HepG2 (cell line): ENCODE measurements around the gene CSNK2A1. TPM values are rescaled to one million over a fixed set of nuclear protein-coding genes. Genes with fewer than 3 reads are reported as not detected.
"Not testable (repeated sequence)": the region's sequence is repeated elsewhere in the genome, so short reads cannot be mapped to it uniquely, and the experiment has no call there.

ENCODE experiments used
- ARNTL ChIP-seq: sonication (generic); formaldehyde crosslinking; IDR thresholded peaks from 2 replicates; pipeline ENCODE4 v1.4.0; 2020; ENCODE audit warnings: mild to moderate bottlenecking, missing genetic modification reagents
- ATF1 ChIP-seq: IDR thresholded peaks from 2 replicates; pipeline ENCODE4 v1.6.1; 2016; ENCODE audit warnings: mild to moderate bottlenecking, control low read depth
- ERF ChIP-seq: IDR thresholded peaks from 2 replicates; pipeline ENCODE4 v1.6.1; 2018; ENCODE audit warnings: missing biosample characterization, missing genetic modification reagents
- FOXA3 ChIP-seq: IDR thresholded peaks from 2 replicates; pipeline ENCODE4 v1.6.1; 2016; ENCODE audit warnings: missing genetic modification reagents, missing compliant biosample characterization
- GATAD2A ChIP-seq: IDR thresholded peaks from 2 replicates; pipeline ENCODE4 v1.6.1; 2016
- MAX ChIP-seq: IDR thresholded peaks from 2 replicates; pipeline ENCODE4 v1.6.1; 2012; ENCODE audit warnings: inconsistent platforms
- MIXL1 ChIP-seq: IDR thresholded peaks from 2 replicates; pipeline ENCODE4 v1.6.1; 2016
- NONO ChIP-seq, 2 experiments: fragments of 450-650 bp in 1 of 2; sonication (generic) in 1 of 2; formaldehyde crosslinking in 1 of 2; IDR thresholded peaks in 1 of 2; conservative IDR thresholded peaks in 1 of 2; 2 replicates each; pipeline versions ENCODE4 v1.6.1 to v1.8.0; 2017 to 2022; ENCODE audit warnings: mild to moderate bottlenecking in 1 of 2, missing genetic modification reagents in 1 of 2, moderate library complexity in 1 of 2
- PITX1 ChIP-seq: sonication (generic); formaldehyde crosslinking; IDR thresholded peaks from 2 replicates; pipeline ENCODE4 v1.5.1; 2020; ENCODE audit warnings: mild to moderate bottlenecking, missing genetic modification reagents
- SNAPC2 ChIP-seq: sonication (generic); formaldehyde crosslinking; IDR thresholded peaks from 2 replicates; pipeline ENCODE4 v1.8.1; 2022; ENCODE audit warnings: mild to moderate bottlenecking, missing genetic modification reagents
- TFAP4 ChIP-seq: sonication (generic); IDR thresholded peaks from 2 replicates; pipeline ENCODE4 v1.6.1; 2016; ENCODE audit warnings: low read depth, borderline replicate concordance
- ZBTB38 ChIP-seq: sonication (generic); formaldehyde crosslinking; IDR thresholded peaks from 2 replicates; pipeline ENCODE4 v1.5.1; 2020; ENCODE audit warnings: mild to moderate bottlenecking, missing genetic modification reagents
- ZNF609 ChIP-seq: sonication (generic); formaldehyde crosslinking; IDR thresholded peaks from 2 replicates; pipeline ENCODE4 v1.4.0; 2020; ENCODE audit warnings: mild to moderate bottlenecking, missing genetic modification reagents, borderline replicate concordance
- ZNF816 ChIP-seq: sonication (generic); formaldehyde crosslinking; IDR thresholded peaks from 2 replicates; pipeline ENCODE4 v1.8.0; 2022; ENCODE audit warnings: missing genetic modification reagents, mild to moderate bottlenecking, borderline replicate concordance
- polyA plus RNA-seq, 8 experiments: library from polyadenylated mRNA; depleted of rRNA in 3 of 8; stranded (reverse) in 7 of 8; unstranded in 1 of 8; fragments of >200 nt; fragmentation: Illumina TruSeq in 4 of 8; extraction: Trizol in 4 of 8; gene quantifications; 2 replicates each; pipeline versions ENCODE4 v1.2.1 to v1.2.3, GENCODE V29; 2011 to 2016; ENCODE audit warnings: low read depth in 4 of 8, missing spikeins in 1 of 8, mixed read lengths in 1 of 8; ENCODE audit not compliant: insufficient read depth in 1 of 8
- total RNA-seq, 5 experiments: library from RNA; depleted of rRNA; stranded (reverse); fragments of >200 nt; fragmentation: Illumina TruSeq; extraction: Trizol; gene quantifications; 2 replicates each; pipeline ENCODE4 v1.2.3, GENCODE V29; 2016; ENCODE audit warnings: low read depth in 1 of 5
- TF ChIP-seq, protein P1 (sequence below): sonication (generic); formaldehyde crosslinking; IDR thresholded peaks from 2 replicates; pipeline ENCODE4 v1.4.0; 2020; ENCODE audit warnings: missing genetic modification reagents
- TF ChIP-seq, protein P2 (sequence below): sonication (generic); formaldehyde crosslinking; IDR thresholded peaks from 2 replicates; pipeline ENCODE4 v1.5.1; 2020; ENCODE audit warnings: mild to moderate bottlenecking, missing genetic modification reagents, borderline replicate concordance

CSNK2A1 gene
- total and polyA plus RNA-seq, 2 of the 13 experiments (the other 11 are each of a cell fraction or from before 2014, with no cell fraction given): 153 to 231 TPM

GRCh38 chr20:508364-508787, 35.2 kb downstream of the CSNK2A1 start (continued):
- TF ChIP-seq ZNF609 (CRISPR knock-in tag) (peak; percentile 35; the same call in 1 of the 2 replicates), TFAP4 (peak; percentile 79), ERF (CRISPR knock-in tag) (peak; percentile 47; the same call in 1 of the 2 replicates), FOXA3 (CRISPR knock-in tag) (peak; percentile 57; the same call in 1 of the 2 replicates), MIXL1 (CRISPR knock-in tag) (peak; percentile 38; the same call in 1 of the 2 replicates), ZBTB38 (peak; percentile 64; the same call in 1 of the 2 replicates), ATF1 (CRISPR knock-in tag) (0 out of 2 replicates have a peak, but pooled peaks have one; percentile 17), ARNTL (CRISPR knock-in tag) (peak; percentile 55; the same call in 1 of the 2 replicates), PITX1 (CRISPR knock-in tag) (peak; percentile 81), GATAD2A (CRISPR knock-in tag) (peak; percentile 65; the same call in 1 of the 2 replicates), SNAPC2 (0 out of 2 replicates have a peak, but pooled peaks have one; percentile 22), ZNF816 (CRISPR knock-in tag) (0 out of 2 replicates have a peak, but pooled peaks have one; percentile 47), MAX (peak; percentile 29; the same call in 1 of the 2 replicates), NONO (CRISPR knock-in tag; conservative IDR thresholded peaks at IDR 0.05) (peak; percentile 43)
- TF ChIP-seq, protein P1, sequence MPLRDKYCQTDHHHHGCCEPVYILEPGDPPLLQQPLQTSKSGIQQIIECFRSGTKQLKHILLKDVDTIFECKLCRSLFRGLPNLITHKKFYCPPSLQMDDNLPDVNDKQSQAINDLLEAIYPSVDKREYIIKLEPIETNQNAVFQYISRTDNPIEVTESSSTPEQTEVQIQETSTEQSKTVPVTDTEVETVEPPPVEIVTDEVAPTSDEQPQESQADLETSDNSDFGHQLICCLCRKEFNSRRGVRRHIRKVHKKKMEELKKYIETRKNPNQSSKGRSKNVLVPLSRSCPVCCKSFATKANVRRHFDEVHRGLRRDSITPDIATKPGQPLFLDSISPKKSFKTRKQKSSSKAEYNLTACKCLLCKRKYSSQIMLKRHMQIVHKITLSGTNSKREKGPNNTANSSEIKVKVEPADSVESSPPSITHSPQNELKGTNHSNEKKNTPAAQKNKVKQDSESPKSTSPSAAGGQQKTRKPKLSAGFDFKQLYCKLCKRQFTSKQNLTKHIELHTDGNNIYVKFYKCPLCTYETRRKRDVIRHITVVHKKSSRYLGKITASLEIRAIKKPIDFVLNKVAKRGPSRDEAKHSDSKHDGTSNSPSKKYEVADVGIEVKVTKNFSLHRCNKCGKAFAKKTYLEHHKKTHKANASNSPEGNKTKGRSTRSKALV (CRISPR knock-in tag): 0 out of 2 replicates have a peak, but pooled peaks have one; percentile 28
- TF ChIP-seq, protein P2, sequence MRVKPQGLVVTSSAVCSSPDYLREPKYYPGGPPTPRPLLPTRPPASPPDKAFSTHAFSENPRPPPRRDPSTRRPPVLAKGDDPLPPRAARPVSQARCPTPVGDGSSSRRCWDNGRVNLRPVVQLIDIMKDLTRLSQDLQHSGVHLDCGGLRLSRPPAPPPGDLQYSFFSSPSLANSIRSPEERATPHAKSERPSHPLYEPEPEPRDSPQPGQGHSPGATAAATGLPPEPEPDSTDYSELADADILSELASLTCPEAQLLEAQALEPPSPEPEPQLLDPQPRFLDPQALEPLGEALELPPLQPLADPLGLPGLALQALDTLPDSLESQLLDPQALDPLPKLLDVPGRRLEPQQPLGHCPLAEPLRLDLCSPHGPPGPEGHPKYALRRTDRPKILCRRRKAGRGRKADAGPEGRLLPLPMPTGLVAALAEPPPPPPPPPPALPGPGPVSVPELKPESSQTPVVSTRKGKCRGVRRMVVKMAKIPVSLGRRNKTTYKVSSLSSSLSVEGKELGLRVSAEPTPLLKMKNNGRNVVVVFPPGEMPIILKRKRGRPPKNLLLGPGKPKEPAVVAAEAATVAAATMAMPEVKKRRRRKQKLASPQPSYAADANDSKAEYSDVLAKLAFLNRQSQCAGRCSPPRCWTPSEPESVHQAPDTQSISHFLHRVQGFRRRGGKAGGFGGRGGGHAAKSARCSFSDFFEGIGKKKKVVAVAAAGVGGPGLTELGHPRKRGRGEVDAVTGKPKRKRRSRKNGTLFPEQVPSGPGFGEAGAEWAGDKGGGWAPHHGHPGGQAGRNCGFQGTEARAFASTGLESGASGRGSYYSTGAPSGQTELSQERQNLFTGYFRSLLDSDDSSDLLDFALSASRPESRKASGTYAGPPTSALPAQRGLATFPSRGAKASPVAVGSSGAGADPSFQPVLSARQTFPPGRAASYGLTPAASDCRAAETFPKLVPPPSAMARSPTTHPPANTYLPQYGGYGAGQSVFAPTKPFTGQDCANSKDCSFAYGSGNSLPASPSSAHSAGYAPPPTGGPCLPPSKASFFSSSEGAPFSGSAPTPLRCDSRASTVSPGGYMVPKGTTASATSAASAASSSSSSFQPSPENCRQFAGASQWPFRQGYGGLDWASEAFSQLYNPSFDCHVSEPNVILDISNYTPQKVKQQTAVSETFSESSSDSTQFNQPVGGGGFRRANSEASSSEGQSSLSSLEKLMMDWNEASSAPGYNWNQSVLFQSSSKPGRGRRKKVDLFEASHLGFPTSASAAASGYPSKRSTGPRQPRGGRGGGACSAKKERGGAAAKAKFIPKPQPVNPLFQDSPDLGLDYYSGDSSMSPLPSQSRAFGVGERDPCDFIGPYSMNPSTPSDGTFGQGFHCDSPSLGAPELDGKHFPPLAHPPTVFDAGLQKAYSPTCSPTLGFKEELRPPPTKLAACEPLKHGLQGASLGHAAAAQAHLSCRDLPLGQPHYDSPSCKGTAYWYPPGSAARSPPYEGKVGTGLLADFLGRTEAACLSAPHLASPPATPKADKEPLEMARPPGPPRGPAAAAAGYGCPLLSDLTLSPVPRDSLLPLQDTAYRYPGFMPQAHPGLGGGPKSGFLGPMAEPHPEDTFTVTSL (CRISPR knock-in tag): peak; percentile 72; the same call in 1 of the 2 replicates
- TF ChIP-seq NONO (IDR thresholded peaks at IDR 0.05): not testable (repeated sequence)
